ENCODE results near the gene ZNF714.
A peak's percentile ranks its signal among the peaks of the same experiment; 100 is the strongest.

- no peak for TF ChIP-seq EZH2 (IDR thresholded peaks at IDR 0.05)
- TF ChIP-seq POLR2AphosphoS5 (IDR thresholded peaks at IDR 0.05; ENCODE audit: borderline replicate concordance, low read depth, low read length), result peak; percentile 81
These were observed 59.9 kb downstream of the ZNF714 start, which contains the start of gene ZNF431 for GRCh38 chr19:21141787-21142464.

Data from SK-N-MC (cell line).